Calu3 (cell line): ENCODE measurements around the gene CLNK. TPM values are rescaled to one million over a fixed set of nuclear protein-coding genes. Genes with fewer than 3 reads are reported as not detected.

Source experiments
- BruUV-seq: library from RNA; stranded (reverse); fragments of 400-500 nt; replicated peaks from 2 replicates; lab custom pipeline; 2021; lab: Mats Ljungman, UMichigan
- CTCF ChIA-PET: fragments of 300-600 bp; sonication (Branson Sonifier 250); formaldehyde crosslinking; loops from one replicate; lab custom pipeline; 2022; ENCODE audit warnings: antibody characterized with exemption; lab: Charles Lee
- DNase-seq: peaks from one replicate; pipeline ENCODE4 v3.0.0; 2022
- H3K27ac Mint-ChIP-seq: one replicate; pipeline ENCODE4 v1.8.0; 2022; ENCODE audit warnings: mixed read lengths; ENCODE audit not compliant: unreplicated experiment
- H3K27me3 Mint-ChIP-seq: one replicate; pipeline ENCODE4 v1.8.0; 2022; ENCODE audit warnings: mixed read lengths; ENCODE audit not compliant: unreplicated experiment
- H3K36me3 Mint-ChIP-seq: one replicate; pipeline ENCODE4 v1.8.0; 2022; ENCODE audit warnings: mild to moderate bottlenecking, moderate library complexity, mixed read lengths; ENCODE audit not compliant: insufficient read depth, unreplicated experiment
- H3K4me1 Mint-ChIP-seq: one replicate; pipeline ENCODE4 v1.8.0; 2022; ENCODE audit warnings: mild to moderate bottlenecking, low read depth, mixed read lengths; ENCODE audit not compliant: unreplicated experiment
- H3K4me3 Mint-ChIP-seq: one replicate; pipeline ENCODE4 v1.8.0; 2022; ENCODE audit warnings: mild to moderate bottlenecking, low read depth, moderate library complexity, mixed read lengths; ENCODE audit not compliant: unreplicated experiment
- H3K9me3 Mint-ChIP-seq: one replicate; pipeline ENCODE4 v1.8.0; 2022; ENCODE audit warnings: low read depth, mixed read lengths; ENCODE audit not compliant: unreplicated experiment
- CTCF ChIP-seq: fragments of 200-600 bp; IDR thresholded peaks from one replicate; pipeline ENCODE4 v1.8.0; 2022; ENCODE audit warnings: antibody characterized with exemption; ENCODE audit not compliant: unreplicated experiment
- intact Hi-C: fragments of 100-400 bp; cut with micrococcal nuclease; formaldehyde crosslinking; loops from one replicate; pipeline ENCODE4 v1.10.0; 2022; ENCODE audit not compliant: unreplicated experiment
- total RNA-seq: library from RNA; stranded (reverse); gene quantifications from 2 replicates; pipeline ENCODE4 v1.2.3, GENCODE V29; 2022

CLNK gene
- total RNA-seq, 1 experiment from 2014 or later = not detected

DNA sequence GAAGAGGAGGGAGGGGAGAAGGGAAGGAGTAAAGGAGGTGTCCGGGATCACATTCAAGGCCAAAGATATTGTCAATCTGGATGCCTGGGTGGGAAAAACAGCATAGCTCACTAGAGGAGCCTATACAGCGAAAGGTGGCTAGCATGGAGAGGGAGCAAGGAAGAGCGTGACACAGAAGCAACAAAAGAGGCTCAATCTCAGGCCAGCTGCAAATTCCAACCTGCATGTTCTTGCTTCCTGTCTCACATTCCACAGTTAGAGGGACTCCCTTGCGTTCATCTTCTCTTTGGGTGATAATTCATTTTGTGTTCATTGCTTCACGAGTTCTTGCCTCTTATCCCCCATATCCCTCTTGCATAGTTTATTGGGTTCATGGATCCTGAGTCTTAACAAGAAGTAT lies 3.0 kb upstream of the CLNK start:
- intact Hi-C loops = no loop called here
- Mint-ChIP-seq H3K9me3 (peaks cover 3% of the 10 kb centered on the region), H3K27ac (no peak overlapping the region), H3K36me3 (no peaks in the 10 kb centered on the region), H3K4me3 (no peak overlapping the region), H3K27me3 (no peaks in the 10 kb centered on the region), H3K4me1 (no peaks in the 10 kb centered on the region)
- DNase-seq = no peak
- CTCF ChIA-PET = no interaction called here
- no peak for TF ChIP-seq CTCF
- BruUV-seq = no TSS peak

GRCh38 chr4:10682397-10682796 lies 2.2 kb downstream of the CLNK start:
- Mint-ChIP-seq H3K27me3 (no peaks in the 10 kb centered on the region), H3K4me3 (no peak overlapping the region), H3K9me3 (peaks cover 3% of the 10 kb centered on the region), H3K27ac (no peak overlapping the region), H3K36me3 (no peaks in the 10 kb centered on the region), H3K4me1 (no peaks in the 10 kb centered on the region)
- intact Hi-C loops = no loop called here
- CTCF ChIA-PET = no interaction called here
- TF ChIP-seq CTCF = no peak
- no peak for DNase-seq
- no TSS peak for BruUV-seq

DNA sequence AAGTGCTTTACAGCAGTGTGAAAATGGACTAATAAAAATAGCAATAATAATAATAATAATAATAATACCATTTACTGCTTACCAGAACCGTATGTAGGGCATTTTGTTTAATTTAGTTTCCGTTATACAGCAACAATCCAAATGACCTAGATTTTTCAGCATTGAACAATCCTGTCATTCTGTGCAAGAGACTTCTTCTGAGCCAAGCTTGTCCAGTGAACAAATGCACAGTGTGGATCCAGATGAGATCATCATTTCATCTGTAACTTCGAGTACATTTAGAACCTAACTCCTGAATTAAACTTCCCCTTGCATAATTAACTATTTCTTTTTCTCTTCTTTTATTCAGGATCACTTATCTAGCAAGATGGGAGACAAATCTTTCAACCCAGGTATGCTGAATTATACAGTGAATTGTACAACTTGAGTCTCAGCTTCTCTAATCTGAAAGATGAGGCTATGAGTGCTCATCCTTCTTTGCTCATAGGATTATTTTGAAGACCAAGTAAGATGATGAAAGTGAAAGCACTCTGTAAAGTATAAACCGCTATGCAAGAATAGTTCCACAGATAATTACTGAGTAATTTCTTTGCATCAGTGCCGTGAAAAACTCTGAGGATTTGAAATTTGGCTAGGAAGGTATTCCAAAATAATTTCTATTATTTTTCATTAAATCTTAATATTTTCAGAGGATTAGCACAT lies 6.6 kb downstream of the CLNK start:
- Mint-ChIP-seq H3K27ac (no peak overlapping the region), H3K4me3 (no peak overlapping the region), H3K9me3 (no peaks in the 10 kb centered on the region), H3K4me1 (no peaks in the 10 kb centered on the region), H3K36me3 (no peaks in the 10 kb centered on the region), H3K27me3 (no peaks in the 10 kb centered on the region)
- no peak for TF ChIP-seq CTCF
- intact Hi-C loops = no loop called here
- no peak for DNase-seq
- no TSS peak for BruUV-seq
- CTCF ChIA-PET = no interaction called here

GRCh38 chr4:10673817-10674369 lies 10.7 kb downstream of the CLNK start:
- BruUV-seq = no TSS peak
- DNase-seq = no peak
- Mint-ChIP-seq H3K9me3 (no peaks in the 10 kb centered on the region), H3K36me3 (no peaks in the 10 kb centered on the region), H3K4me3 (no peak overlapping the region), H3K27me3 (peaks cover 7% of the 10 kb centered on the region), H3K27ac (no peak overlapping the region), H3K4me1 (no peaks in the 10 kb centered on the region)
- TF ChIP-seq CTCF = no peak
- intact Hi-C loops = no loop called here
- CTCF ChIA-PET = no interaction called here
